ENCODE measurements around the gene PLK1.

- TF ChIP-seq POLR2A (IDR thresholded peaks at IDR 0.05) (no peak), CTCF (IDR thresholded peaks at IDR 0.05) (no peak)
Measured at GRCh38 chr16:23640615-23640930, 38.1 kb upstream of the PLK1 start.

Data from thyroid gland (tissue), 4 donors.